Liver (tissue), 3 donors: ENCODE data around the gene KCNK17.

Source experiments
- ATF3 ChIP-seq: IDR thresholded peaks from 2 replicates; pipeline ENCODE4 v1.6.1; 2016; ENCODE audit warnings: antibody characterized with exemption
- CTCF ChIP-seq: fragments of 150-350 bp; IDR thresholded peaks from 2 replicates; pipeline ENCODE4 v1.5.1; 2017; ENCODE audit warnings: improper control_type of control experiment, low read depth, low read length; ENCODE audit not compliant: missing input control
- EGR1 ChIP-seq, 2 donors: IDR thresholded peaks; 2 replicates each; pipeline ENCODE4 v1.6.1; 2016 to 2018; ENCODE audit warnings: antibody characterized with exemption in 2 of 2, low read depth in 2 of 2
- FOXA1 ChIP-seq: IDR thresholded peaks from 2 replicates; pipeline ENCODE4 v1.6.1; 2016; ENCODE audit warnings: antibody characterized with exemption
- GABPA ChIP-seq, 2 donors: IDR thresholded peaks in 1 of 2; conservative IDR thresholded peaks in 1 of 2; 2 replicates each; pipeline ENCODE4 v1.6.1; 2016; ENCODE audit warnings: antibody characterized with exemption in 2 of 2, mild to moderate bottlenecking in 1 of 2, moderate library complexity in 1 of 2
- HNF4G ChIP-seq: IDR thresholded peaks from 2 replicates; pipeline ENCODE4 v1.6.1; 2016; ENCODE audit warnings: antibody characterized with exemption
- MAX ChIP-seq: IDR thresholded peaks from 2 replicates; pipeline ENCODE4 v1.6.1; 2016; ENCODE audit warnings: antibody characterized with exemption
- RAD21 ChIP-seq, 2 donors: IDR thresholded peaks; 2 replicates each; pipeline ENCODE4 v1.6.1; 2016; ENCODE audit warnings: antibody characterized with exemption in 2 of 2, mild to moderate bottlenecking in 2 of 2
- REST ChIP-seq: IDR thresholded peaks from 2 replicates; pipeline ENCODE4 v1.6.1; 2016; ENCODE audit warnings: antibody characterized with exemption, mild to moderate bottlenecking
- TAF1 ChIP-seq: conservative IDR thresholded peaks from 2 replicates; pipeline ENCODE4 v1.6.1; 2016; ENCODE audit warnings: antibody characterized with exemption, mild to moderate bottlenecking
- YY1 ChIP-seq: IDR thresholded peaks from 2 replicates; pipeline ENCODE4 v1.6.1; 2016; ENCODE audit warnings: antibody characterized with exemption, mild to moderate bottlenecking
- ZBTB33 ChIP-seq: IDR thresholded peaks from 2 replicates; pipeline ENCODE4 v1.6.1; 2016; ENCODE audit warnings: antibody characterized with exemption
- donor health status: healthy.
- donor health status: healthy.

- TF ChIP-seq REST (no peak), TAF1 (no peak), CTCF (no peak), ATF3 (no peak), MAX (no peak), RAD21 (IDR thresholded peaks at IDR 0.05) (no peak), EGR1 (IDR thresholded peaks at IDR 0.05; ENCODE audit: low read depth in 2 of 2) (no peak), HNF4G (no peak), GABPA (IDR thresholded peaks at IDR 0.05 in 1 of 2, conservative IDR thresholded peaks at IDR 0.05 in 1 of 2) (no peak), YY1 (no peak), ZBTB33 (no peak), FOXA1 (no peak)
Measured at GRCh38 chr6:39294133-39294532, 20.1 kb downstream of the KCNK17 start.
